ENCODE results near the gene NAPEPLD.

NAPEPLD gene

DNA sequence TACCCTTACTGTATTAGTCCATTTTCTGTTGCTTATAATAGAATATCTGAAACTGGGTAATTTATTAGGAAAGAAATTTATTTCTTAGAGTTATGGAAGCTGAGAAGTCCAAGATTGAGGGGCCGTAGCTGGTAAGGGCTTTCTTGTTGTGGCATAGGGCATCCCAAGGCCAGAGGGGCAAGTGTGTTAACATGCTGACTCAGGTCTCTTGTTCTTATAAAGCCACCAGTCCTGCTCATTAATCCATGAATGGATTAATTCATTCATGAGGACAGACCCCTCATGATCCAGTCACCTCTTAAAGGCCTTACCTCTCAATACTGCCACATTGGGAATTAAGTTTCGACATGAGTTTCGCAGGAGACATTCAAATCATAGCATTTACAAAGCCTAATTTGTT lies 71.6 kb downstream of the NAPEPLD start:
- Histone ChIP-seq H3F3A (ENCODE audit: insufficient read depth, low read length) (peaks cover 8% of the 10 kb centered on the region), H3K9ac (ENCODE audit: low read length) (no peak overlapping the region), H3K4me3 (ENCODE audit: low read length) (no peak overlapping the region), H3K4me2 (ENCODE audit: low read depth, low read length) (no peak overlapping the region), H3K36me3 (replicated peaks; ENCODE audit: insufficient read depth, low read length) (no peaks in the 10 kb centered on the region), H2AFZ (ENCODE audit: low read length) (no peak overlapping the region), H3K9me3 (replicated peaks; ENCODE audit: insufficient read depth, low read length) (no peaks in the 10 kb centered on the region), H3K9me2 (replicated peaks; ENCODE audit: insufficient read depth, low read length) (no peaks in the 10 kb centered on the region), H3K27ac (ENCODE audit: low read length) (no peak overlapping the region), H3K79me2 (ENCODE audit: low read length) (peaks cover 24% of the 10 kb centered on the region), H3K4me1 (ENCODE audit: low read length) (peaks cover 12% of the 10 kb centered on the region), H4K20me1 (ENCODE audit: insufficient read depth, low read length) (no peaks in the 10 kb centered on the region), H3K27me3 (replicated peaks; ENCODE audit: insufficient read depth, low read length) (no peaks in the 10 kb centered on the region)
- no peak for DNase-seq
- no peak for TF ChIP-seq EZH2 (optimal IDR thresholded peaks at IDR 0.05; ENCODE audit: low read depth, low read length)
- TF ChIP-seq, protein P1, sequence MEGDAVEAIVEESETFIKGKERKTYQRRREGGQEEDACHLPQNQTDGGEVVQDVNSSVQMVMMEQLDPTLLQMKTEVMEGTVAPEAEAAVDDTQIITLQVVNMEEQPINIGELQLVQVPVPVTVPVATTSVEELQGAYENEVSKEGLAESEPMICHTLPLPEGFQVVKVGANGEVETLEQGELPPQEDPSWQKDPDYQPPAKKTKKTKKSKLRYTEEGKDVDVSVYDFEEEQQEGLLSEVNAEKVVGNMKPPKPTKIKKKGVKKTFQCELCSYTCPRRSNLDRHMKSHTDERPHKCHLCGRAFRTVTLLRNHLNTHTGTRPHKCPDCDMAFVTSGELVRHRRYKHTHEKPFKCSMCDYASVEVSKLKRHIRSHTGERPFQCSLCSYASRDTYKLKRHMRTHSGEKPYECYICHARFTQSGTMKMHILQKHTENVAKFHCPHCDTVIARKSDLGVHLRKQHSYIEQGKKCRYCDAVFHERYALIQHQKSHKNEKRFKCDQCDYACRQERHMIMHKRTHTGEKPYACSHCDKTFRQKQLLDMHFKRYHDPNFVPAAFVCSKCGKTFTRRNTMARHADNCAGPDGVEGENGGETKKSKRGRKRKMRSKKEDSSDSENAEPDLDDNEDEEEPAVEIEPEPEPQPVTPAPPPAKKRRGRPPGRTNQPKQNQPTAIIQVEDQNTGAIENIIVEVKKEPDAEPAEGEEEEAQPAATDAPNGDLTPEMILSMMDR (IDR thresholded peaks at IDR 0.05; ENCODE audit: low read length), result no peak
- no peak for TF ChIP-seq EZH2phosphoT487 (IDR thresholded peaks at IDR 0.05; ENCODE audit: low read length)

DNA sequence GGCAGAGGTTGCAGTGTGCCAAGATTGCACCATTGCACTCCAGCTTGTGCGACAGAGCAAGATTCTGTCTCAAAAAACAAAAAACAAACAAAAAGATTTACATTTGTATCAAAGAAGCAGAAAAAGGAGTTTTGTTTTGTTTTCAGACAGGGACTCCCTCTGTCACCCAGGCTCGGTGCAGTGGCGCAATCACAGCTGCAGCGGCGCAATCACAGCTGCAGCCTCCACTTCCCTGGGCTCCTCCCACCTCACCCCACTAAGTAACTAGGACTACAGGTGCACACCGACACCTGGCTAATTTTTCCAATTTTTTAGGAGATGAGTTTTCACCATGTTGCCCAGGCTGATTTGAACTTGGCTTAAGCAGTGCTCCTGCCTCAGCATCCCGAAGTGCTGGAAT lies 72.1 kb downstream of the NAPEPLD start:
- no peaks in the 10 kb centered on the region for H3K36me3 ChIP-seq (replicated peaks; ENCODE audit: insufficient read depth, low read length)
- no peak overlapping the region for H3K4me3 ChIP-seq (ENCODE audit: low read length)
- H3K9me3 ChIP-seq (replicated peaks; ENCODE audit: insufficient read depth, low read length), result no peaks in the 10 kb centered on the region
- H3K79me2 ChIP-seq (ENCODE audit: low read length), result peaks cover 24% of the 10 kb centered on the region
- H3K9ac ChIP-seq (ENCODE audit: low read length), result no peak overlapping the region
- no peak overlapping the region for H2AFZ ChIP-seq (ENCODE audit: low read length)
- peaks cover 12% of the 10 kb centered on the region for H3K4me1 ChIP-seq (ENCODE audit: low read length)
- H3F3A ChIP-seq (ENCODE audit: insufficient read depth, low read length), result peaks cover 8% of the 10 kb centered on the region
- no peak overlapping the region for H3K27ac ChIP-seq (ENCODE audit: low read length)
- no peaks in the 10 kb centered on the region for H4K20me1 ChIP-seq (ENCODE audit: insufficient read depth, low read length)
- DNase-seq, result no peak
- TF ChIP-seq EZH2phosphoT487 (IDR thresholded peaks at IDR 0.05; ENCODE audit: low read length), result no peak
- H3K9me2 ChIP-seq (replicated peaks; ENCODE audit: insufficient read depth, low read length), result no peaks in the 10 kb centered on the region
- no peak overlapping the region for H3K4me2 ChIP-seq (ENCODE audit: low read depth, low read length)
- H3K27me3 ChIP-seq (replicated peaks; ENCODE audit: insufficient read depth, low read length), result no peaks in the 10 kb centered on the region

DNA sequence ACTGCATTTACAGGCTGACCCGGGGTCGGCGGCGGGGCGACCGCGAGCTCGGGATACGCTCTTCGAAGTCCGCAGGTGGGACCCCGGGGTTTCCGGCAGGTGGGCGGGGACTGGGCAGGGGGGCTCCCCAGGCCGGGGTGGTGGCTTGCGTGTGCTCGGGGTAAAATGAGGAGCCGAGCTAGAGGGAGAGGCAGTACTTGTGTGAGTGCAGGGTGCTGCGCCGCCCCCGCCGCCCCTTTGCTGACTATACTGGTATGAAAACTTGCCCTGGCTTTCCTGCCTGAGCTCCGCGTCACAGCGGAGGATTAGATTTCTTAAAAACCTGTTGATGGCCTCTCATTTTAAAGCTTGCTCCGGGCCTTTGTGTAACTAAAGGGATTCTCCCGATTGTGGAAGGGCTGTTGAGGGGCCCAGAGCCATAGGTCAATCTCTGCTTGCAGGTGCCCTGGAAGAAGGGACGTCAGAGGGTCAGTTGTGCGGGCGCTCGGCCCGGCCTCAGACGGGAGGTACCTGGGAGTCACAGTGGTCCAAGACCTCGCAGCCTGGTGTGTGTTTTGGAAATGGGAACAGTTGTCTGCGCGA lies 73.5 kb downstream of the NAPEPLD start:
- H3K4me3 ChIP-seq (ENCODE audit: low read length), result peak overlapping the region; percentile 98
- H3K9me3 ChIP-seq (replicated peaks; ENCODE audit: insufficient read depth, low read length), result no peaks in the 10 kb centered on the region
- peak overlapping the region; percentile 84 for H3K4me2 ChIP-seq (ENCODE audit: low read depth, low read length)
- peaks cover 8% of the 10 kb centered on the region for H3F3A ChIP-seq (ENCODE audit: insufficient read depth, low read length)
- no peaks in the 10 kb centered on the region for H3K9me2 ChIP-seq (replicated peaks; ENCODE audit: insufficient read depth, low read length)
- H3K4me1 ChIP-seq (ENCODE audit: low read length), result peaks cover 12% of the 10 kb centered on the region
- peak overlapping the region; percentile 77 for H3K9ac ChIP-seq (ENCODE audit: low read length)
- TF ChIP-seq, protein P1 (IDR thresholded peaks at IDR 0.05; ENCODE audit: low read length), result no peak
- TF ChIP-seq EZH2 (optimal IDR thresholded peaks at IDR 0.05; ENCODE audit: low read depth, low read length) (no peak), EZH2phosphoT487 (IDR thresholded peaks at IDR 0.05; ENCODE audit: low read length) (no peak)
- H4K20me1 ChIP-seq (ENCODE audit: insufficient read depth, low read length), result no peaks in the 10 kb centered on the region
- H3K36me3 ChIP-seq (replicated peaks; ENCODE audit: insufficient read depth, low read length), result no peaks in the 10 kb centered on the region
- no peaks in the 10 kb centered on the region for H3K27me3 ChIP-seq (replicated peaks; ENCODE audit: insufficient read depth, low read length)
- H3K27ac ChIP-seq (ENCODE audit: low read length), result peak overlapping the region; percentile 36; the same call in 1 of the 2 replicates
- peaks cover 24% of the 10 kb centered on the region for H3K79me2 ChIP-seq (ENCODE audit: low read length)
- DNase-seq, result peak; percentile 61
- peak overlapping the region; percentile 80 for H2AFZ ChIP-seq (ENCODE audit: low read length)
